ENCODE results near the gene GJB4.

DNA sequence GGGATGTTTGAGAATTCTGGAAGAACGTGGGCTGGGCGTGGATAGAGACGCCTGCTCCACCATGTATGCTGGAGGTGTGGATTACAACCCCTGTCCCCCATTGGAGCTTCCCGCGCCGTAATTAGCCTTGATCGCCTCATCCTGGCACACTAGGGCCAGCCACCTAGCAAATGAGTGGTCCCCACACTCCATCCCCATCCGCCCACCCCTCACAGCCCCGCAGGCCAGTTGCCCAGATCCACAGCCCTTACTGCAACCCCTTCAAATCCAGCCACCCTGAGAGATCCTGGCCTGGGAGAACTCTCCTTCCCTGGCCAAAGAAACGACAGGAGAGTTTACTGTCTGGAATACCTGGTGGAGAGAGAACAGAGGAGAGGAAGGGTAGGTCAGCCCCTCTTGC, 32.9 kb downstream of the GJB4 start:
- TF ChIP-seq, protein P1, sequence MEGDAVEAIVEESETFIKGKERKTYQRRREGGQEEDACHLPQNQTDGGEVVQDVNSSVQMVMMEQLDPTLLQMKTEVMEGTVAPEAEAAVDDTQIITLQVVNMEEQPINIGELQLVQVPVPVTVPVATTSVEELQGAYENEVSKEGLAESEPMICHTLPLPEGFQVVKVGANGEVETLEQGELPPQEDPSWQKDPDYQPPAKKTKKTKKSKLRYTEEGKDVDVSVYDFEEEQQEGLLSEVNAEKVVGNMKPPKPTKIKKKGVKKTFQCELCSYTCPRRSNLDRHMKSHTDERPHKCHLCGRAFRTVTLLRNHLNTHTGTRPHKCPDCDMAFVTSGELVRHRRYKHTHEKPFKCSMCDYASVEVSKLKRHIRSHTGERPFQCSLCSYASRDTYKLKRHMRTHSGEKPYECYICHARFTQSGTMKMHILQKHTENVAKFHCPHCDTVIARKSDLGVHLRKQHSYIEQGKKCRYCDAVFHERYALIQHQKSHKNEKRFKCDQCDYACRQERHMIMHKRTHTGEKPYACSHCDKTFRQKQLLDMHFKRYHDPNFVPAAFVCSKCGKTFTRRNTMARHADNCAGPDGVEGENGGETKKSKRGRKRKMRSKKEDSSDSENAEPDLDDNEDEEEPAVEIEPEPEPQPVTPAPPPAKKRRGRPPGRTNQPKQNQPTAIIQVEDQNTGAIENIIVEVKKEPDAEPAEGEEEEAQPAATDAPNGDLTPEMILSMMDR (IDR thresholded peaks at IDR 0.05): no peak
- no peak for TF ChIP-seq POLR2A (IDR thresholded peaks at IDR 0.05)
